OCI-LY7 (cell line): ENCODE data around the gene CCDC33. TPM values are rescaled to one million over a fixed set of nuclear protein-coding genes. Genes with fewer than 3 reads are reported as not detected.

Experiments used
- BruUV-seq: library from RNA; stranded (reverse); fragments of 400-500 nt; replicated peaks from 2 replicates; lab custom pipeline; 2021; lab: Mats Ljungman, UMichigan
- CTCF ChIA-PET: fragments of 300-600 bp; sonication (Branson Sonifier 250); formaldehyde crosslinking; loops from one replicate; lab custom pipeline; 2022; ENCODE audit warnings: antibody characterized with exemption; ENCODE audit not compliant: unreplicated experiment; lab: Charles Lee
- POLR2A ChIA-PET: fragments of 300-600 bp; sonication (Branson Sonifier 250); formaldehyde crosslinking; loops from one replicate; lab custom pipeline; 2022; ENCODE audit warnings: antibody characterized with exemption; lab: Charles Lee
- DNase-seq: peaks from one replicate; pipeline ENCODE4 v3.0.0-alpha.2; 2015; ENCODE audit warnings: low spot score
- H2AFZ ChIP-seq: fragments of 200-600 bp; sonication (generic), shearing (Covaris generic); 2 replicates; pipeline ENCODE4 v1.6.1; 2014; ENCODE audit warnings: mild to moderate bottlenecking, antibody characterized with exemption, low read length, moderate library complexity
- H3K27ac ChIP-seq: fragments of 200-600 bp; sonication (generic); 2 replicates; pipeline ENCODE4 v1.5.1; 2014; ENCODE audit warnings: mixed run types, low read depth, mild to moderate bottlenecking, moderate library complexity, low read length, inconsistent platforms; ENCODE audit not compliant: poor library complexity, severe bottlenecking
- H3K36me3 ChIP-seq: fragments of 200-600 bp; sonication (generic); 2 replicates; pipeline ENCODE4 v1.6.1; 2014; ENCODE audit warnings: mild to moderate bottlenecking, antibody characterized with exemption, low read length, moderate library complexity, mixed read lengths; ENCODE audit not compliant: insufficient read depth
- H3K4me1 ChIP-seq: fragments of 200-600 bp; sonication (generic); 2 replicates; pipeline ENCODE4 v1.5.1; 2014; ENCODE audit warnings: mild to moderate bottlenecking, low read length; ENCODE audit not compliant: insufficient read depth, poor library complexity, severe bottlenecking
- H3K4me2 ChIP-seq: fragments of 200-600 bp; sonication (generic); 2 replicates; pipeline ENCODE4 v1.6.1; 2014; ENCODE audit warnings: mild to moderate bottlenecking, low read length
- H3K4me3 ChIP-seq: fragments of 200-600 bp; sonication (generic); 2 replicates; pipeline ENCODE4 v1.5.1; 2014; ENCODE audit warnings: mild to moderate bottlenecking, low read depth, low read length; ENCODE audit not compliant: poor library complexity, severe bottlenecking
- H3K79me2 ChIP-seq: fragments of 200-600 bp; sonication (generic); 2 replicates; pipeline ENCODE4 v1.6.1; 2016; ENCODE audit warnings: low read depth, mild to moderate bottlenecking, low read length, moderate library complexity, mixed read lengths; ENCODE audit not compliant: insufficient read depth
- H3K9me2 ChIP-seq: fragments of 200-600 bp; sonication (generic); 2 replicates; pipeline ENCODE4 v1.6.1; 2016; ENCODE audit warnings: mild to moderate bottlenecking, low read length, mixed read lengths; ENCODE audit not compliant: insufficient read depth
- H3K9me3 ChIP-seq: fragments of 200-600 bp; sonication (generic); 2 replicates; pipeline ENCODE4 v1.6.1; 2014; ENCODE audit warnings: mild to moderate bottlenecking, mixed run types, low read length, mixed read lengths
- H4K20me1 ChIP-seq: fragments of 200-600 bp; sonication (generic); 2 replicates; pipeline ENCODE4 v1.6.1; 2014; ENCODE audit warnings: mild to moderate bottlenecking, antibody characterized with exemption, low read length, moderate library complexity, mixed read lengths; ENCODE audit not compliant: insufficient read depth
- CTCF ChIP-seq: fragments of 200-600 bp; sonication (generic); conservative IDR thresholded peaks from 2 replicates; pipeline ENCODE4 v1.5.1; 2014; ENCODE audit warnings: mild to moderate bottlenecking, antibody characterized with exemption, low read length, moderate library complexity, mixed read lengths
- EZH2phosphoT487 ChIP-seq: fragments of 200-600 bp; sonication (generic); IDR thresholded peaks from 2 replicates; pipeline ENCODE4 v1.6.1; 2018; ENCODE audit warnings: low read depth, borderline replicate concordance, mild to moderate bottlenecking, mixed run types, antibody characterized with exemption, low read length, moderate library complexity, mixed read lengths
- intact Hi-C: fragments of 100-400 bp; cut with micrococcal nuclease; formaldehyde crosslinking; loops from one replicate; pipeline ENCODE4 v1.10.0; 2022; ENCODE audit not compliant: unreplicated experiment
- total RNA-seq, 2 experiments: library from RNA; depleted of rRNA in 1 of 2; stranded (reverse); fragments of >200 nt in 1 of 2; shearing (Covaris generic) in 1 of 2; gene quantifications; 2 replicates each; pipeline ENCODE4 v1.2.3, GENCODE V29; 2014 to 2022

Gene CCDC33
- total RNA-seq, 2 experiments from 2014 or later, result not detected

- Histone ChIP-seq H3K79me2 (no peaks in the 10 kb centered on the region), H3K4me1 (peaks cover 57% of the 10 kb centered on the region), H4K20me1 (no peaks in the 10 kb centered on the region), H3K36me3 (no peaks in the 10 kb centered on the region), H3K4me2 (peak overlapping the region; percentile 55), H3K9me3 (no peaks in the 10 kb centered on the region), H2AFZ (no peak overlapping the region), H3K4me3 (no peak overlapping the region), H3K27ac (peak overlapping the region; percentile 50), H3K9me2 (no peaks in the 10 kb centered on the region)
- CTCF ChIA-PET, result interaction anchor here (1.5 to 1.8 kb wide), 3 partner anchors 8 to 19 kb away, joined by 4 to 7 read pairs (median 6); no protein-coding TSS in a partner anchor
- peak; percentile 35; the same call in 1 of the 2 replicates for TF ChIP-seq CTCF
- TF ChIP-seq EZH2phosphoT487, result no peak
- DNase-seq, result peak; percentile 68
- POLR2A ChIA-PET, result interaction anchor here (0.6 to 1.7 kb wide), 6 partner anchors 13 to 70 kb away, joined by 3 to 7 read pairs (median 4); no protein-coding TSS in a partner anchor
- no TSS peak for BruUV-seq
- intact Hi-C loops, result no loop called here
Measured at GRCh38 chr15:74383695-74384565, 147.8 kb downstream of the CCDC33 start.

GRCh38 chr15:74384566-74384880, 148.4 kb downstream of the CCDC33 start:
- BruUV-seq, result no TSS peak
- no peak for DNase-seq
- Histone ChIP-seq H3K9me2 (no peaks in the 10 kb centered on the region), H3K9me3 (no peaks in the 10 kb centered on the region), H3K36me3 (no peaks in the 10 kb centered on the region), H3K27ac (peak overlapping the region; percentile 50), H3K4me2 (peak overlapping the region; percentile 55), H4K20me1 (no peaks in the 10 kb centered on the region), H3K4me3 (no peak overlapping the region), H3K79me2 (no peaks in the 10 kb centered on the region), H2AFZ (no peak overlapping the region), H3K4me1 (peaks cover 55% of the 10 kb centered on the region)
- intact Hi-C loops, result no loop called here
- ChIA-PET POLR2A (interaction anchor here (0.5 to 1.7 kb wide), 8 partner anchors 12 to 84 kb away, joined by 3 to 7 read pairs (median 4); no protein-coding TSS in a partner anchor), CTCF (interaction anchor here (1.0 to 1.8 kb wide), 6 partner anchors 9 to 55 kb away, joined by 3 to 7 read pairs (median 4); no protein-coding TSS in a partner anchor)
- no peak for TF ChIP-seq CTCF
- no peak for TF ChIP-seq EZH2phosphoT487
